NCI-H526 (cell line): Measurements from ENCODE around the gene VWF.
A peak's percentile ranks its signal among the peaks of the same experiment; 100 is the strongest.
"Not testable (repeated sequence)": the region's sequence is repeated elsewhere in the genome, so short reads cannot be mapped to it uniquely, and the experiment has no call there.

Source experiments
- DNase-seq, 2 experiments: peaks; one replicate each; lab custom pipeline; 2025; lab: John Stamatoyannopoulos, UW

The VWF gene

DNA sequence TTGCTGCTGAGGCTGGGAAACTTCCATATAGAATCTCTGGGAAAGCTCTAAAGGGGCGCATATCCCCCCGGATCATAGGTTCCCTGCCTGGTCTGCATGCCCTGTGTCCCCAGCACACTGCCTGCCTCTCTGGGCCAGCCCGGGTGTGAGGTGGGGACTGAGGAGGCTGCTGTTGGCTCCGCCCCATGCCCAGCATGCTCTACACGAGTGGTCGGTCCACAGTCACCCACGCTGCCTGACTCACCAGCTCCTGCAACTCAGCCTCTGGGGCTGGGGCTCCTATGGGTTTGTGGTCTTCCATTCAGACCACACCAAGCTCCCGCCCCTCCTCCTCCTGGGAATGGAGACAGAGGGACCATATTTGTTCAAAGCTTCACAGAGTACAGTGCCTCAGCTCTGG, 90.9 kb downstream of the VWF start:
- DNase-seq = no peak

DNA sequence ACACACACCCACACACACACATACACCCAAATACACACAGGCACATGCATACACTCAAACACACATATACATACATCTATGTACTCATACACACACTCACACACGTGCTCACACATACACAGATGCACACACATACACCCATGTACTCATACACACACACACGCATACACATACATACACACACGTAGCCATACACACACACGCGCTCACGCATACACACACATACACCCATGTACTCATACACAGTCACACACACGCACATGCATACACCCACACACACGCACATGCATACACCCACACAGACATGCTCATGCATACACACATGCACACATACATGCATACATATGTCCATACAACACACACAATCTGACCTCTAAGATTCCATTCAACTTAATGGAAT, 91.7 kb downstream of the VWF start:
- no peak for DNase-seq

DNA sequence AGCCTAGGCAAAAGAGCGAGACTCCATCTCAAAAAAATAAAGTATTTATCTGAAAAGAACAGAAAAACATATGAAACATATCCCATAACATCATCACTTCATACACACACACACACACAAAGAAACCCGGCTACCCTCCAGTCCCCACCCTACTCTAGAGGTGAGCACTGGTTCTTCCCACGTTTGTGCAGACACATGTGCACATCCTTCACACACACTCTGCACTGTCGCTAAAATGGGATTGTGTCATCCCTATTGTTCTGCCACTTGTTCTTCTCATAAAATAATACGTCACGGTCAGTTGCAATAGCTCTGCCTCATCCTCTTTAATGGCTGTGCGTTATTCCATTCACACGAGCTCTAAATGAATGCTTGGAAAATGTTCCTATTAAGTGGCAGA, 93.5 kb downstream of the VWF start:
- no peak for DNase-seq

DNA sequence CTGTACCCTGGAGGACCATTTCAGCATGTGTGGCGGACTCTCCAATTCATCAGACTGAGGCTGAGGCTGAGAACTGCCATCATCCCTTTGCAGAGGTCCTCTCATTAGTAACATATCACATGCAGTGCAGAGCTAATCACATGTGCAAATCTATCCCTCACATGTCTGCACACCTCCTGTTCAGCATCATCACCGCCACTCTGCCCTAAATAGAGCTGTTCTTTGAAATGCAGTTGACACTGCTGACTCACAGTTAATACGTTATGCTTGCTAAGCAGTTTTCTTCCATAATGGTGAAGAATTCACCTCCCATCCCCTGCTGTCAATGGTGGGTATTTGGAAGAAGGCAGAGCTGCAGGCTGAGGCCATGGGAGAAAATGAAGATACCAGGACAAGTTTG, 94.4 kb downstream of the VWF start:
- no peak for DNase-seq

DNA sequence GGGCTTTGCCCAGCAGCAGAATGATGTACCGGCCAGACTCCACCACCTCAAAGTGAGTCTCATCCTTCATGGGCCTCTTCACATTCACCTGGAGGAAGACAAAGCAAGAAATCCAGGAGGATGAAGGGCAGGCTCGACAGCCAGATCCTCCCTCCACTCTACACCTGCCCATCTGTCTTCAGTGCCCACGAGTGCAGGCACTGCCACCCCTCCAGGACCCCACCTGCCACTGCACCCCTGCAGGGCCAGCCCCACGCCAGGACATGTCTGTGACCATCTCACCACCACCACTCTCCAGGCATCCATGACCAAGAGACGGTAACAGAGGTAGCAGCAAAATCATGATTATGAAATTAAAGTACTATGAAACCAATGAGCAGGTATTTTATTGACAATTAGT, 95.1 kb downstream of the VWF start:
- no peak for DNase-seq

DNA sequence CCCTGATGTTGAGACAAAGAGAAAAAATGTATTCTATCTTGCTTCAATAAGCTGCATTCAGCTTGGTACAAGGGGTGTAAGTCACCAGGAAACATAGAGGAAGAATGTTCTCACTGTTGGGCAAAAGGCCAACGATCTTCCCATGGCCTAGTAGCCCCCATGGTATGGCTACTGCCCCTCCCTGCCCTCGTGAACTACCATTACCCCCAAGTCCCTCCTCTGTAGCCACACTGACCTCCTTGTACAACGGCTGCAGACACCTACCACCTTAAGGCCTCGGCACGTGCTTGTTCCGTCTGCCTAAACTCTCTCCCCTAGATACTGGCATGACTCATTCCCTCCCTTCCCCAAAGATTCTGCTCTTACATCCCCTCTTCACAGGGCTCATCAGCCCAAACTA, 97.5 kb downstream of the VWF start:
- DNase-seq = no peak

DNA sequence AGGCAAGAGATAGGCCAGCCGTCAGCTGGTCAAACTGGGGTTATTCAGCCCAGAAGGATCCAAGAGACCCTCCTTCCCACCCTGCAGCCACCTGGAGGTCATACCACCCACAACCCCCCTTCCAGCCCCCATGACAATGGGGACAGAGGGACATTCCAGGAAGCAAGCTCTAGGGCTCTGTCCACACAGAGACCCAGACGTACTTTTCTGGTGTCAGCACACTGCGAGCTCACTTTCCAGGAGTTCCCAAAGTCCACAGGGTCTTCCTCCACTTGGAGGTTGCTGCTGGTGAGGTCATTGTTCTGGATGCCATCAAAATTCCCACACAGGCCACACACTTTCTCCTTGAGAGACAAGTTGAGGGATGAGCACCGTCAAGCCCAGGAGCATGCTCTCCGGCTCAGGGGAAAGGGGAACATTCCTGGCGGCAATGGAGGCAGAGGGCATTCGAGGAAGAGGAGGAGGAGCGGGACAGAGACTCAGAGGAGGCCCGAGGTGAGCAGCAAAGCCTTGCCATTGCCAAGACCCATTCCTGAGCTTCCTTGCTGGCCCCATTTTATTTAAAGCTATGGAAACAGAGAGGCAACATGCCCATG, 98.7 kb downstream of the VWF start:
- DNase-seq = not testable (repeated sequence)

DNA sequence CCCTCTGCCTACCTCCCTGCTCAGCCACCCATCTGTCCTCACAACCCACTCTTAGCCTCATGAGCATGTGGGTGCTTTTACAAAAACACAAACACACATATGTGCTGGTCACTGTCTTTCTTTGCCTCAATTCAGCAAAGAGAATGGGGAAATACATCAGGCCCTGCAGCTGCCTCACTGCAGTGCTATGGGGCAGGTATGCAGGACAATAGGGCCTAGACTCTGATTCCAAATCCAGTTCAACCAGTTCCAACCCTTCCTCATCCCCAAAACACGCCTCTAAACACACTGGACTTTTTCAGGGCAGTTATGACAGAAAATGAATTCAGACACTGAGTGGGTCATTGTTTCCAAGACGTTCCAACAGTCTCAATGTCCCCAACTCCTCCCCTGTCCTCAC, 100.4 kb downstream of the VWF start:
- DNase-seq = not testable (repeated sequence)

DNA sequence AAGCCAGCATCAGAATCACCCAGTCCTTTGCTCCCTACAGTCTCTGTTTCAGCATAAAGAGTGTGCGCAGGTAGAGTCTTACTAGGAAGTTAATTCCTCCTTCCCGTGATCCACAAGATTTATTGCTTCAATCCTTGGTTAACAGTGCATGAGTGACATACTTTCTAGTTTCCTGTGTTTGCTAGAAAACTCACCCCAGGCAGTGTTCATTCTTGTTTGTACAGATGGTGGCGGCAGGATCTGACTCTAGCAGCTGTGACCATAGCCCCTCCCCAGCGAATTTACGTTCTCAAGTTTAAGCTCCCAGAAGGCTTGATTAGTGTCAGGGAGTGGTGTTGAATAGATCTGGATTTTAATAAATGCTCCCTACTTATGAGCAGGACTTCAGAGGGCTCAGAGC, 103.5 kb downstream of the VWF start:
- DNase-seq = no peak

DNA sequence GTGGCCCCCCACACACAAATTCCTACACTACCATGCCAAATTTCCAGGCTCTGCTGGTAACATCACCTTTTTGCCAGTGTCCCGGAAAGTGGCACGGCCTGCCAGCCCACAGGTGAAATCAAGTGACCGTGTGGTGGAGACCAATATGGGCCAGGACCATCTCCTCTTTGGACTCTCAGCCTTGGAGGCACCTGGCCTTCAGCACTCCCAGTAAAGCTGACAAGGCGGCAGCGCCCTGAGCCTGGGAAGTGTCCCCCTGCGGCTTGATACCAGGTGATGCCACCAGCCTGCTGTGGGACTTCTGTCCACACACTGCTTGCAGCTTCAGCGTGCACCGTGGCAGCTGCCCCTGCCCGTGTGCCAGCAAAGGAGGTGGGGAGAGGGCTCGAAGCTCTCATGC, 104.0 kb downstream of the VWF start:
- DNase-seq = not testable (repeated sequence)

DNA sequence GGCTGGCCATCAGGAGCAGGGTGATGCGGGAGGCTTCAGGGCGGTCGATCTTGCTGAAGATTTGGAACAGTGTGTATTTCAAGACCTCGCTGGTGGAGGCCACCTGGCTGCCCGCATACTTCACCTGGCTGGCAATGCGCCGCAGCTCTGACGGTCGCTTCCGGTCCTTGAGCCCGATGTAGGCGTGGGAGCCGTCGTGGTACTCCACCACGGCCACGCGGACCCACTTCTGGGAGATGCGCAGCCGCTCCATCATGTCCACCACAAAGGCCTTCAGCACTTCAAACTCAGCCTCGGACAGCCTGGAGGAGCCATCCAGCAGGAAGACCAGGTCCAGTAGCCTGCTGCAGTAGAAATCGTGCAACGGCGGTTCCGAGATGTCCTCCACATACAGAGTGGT, 105.2 kb downstream of the VWF start:
- DNase-seq = not testable (repeated sequence)

DNA sequence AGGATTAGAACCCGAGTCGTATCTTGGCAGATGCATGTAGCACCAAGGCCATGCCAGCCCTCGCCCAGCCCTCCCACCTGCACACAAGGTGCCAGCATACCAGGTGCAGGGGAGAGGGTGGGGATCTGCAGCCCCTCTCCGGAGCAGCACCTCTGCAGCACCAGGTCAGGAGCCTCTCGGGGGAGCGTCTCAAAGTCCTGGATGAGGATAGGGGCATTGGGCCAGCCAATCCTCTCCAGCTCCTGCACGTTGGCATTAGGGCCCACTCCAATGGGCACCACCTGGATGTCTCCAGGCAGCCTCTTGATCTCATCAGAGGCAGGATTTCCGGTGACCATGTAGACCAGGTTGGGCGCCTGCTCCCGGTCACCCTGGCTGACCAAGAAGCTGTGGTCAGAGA, 106.2 kb downstream of the VWF start:
- DNase-seq = no peak

DNA sequence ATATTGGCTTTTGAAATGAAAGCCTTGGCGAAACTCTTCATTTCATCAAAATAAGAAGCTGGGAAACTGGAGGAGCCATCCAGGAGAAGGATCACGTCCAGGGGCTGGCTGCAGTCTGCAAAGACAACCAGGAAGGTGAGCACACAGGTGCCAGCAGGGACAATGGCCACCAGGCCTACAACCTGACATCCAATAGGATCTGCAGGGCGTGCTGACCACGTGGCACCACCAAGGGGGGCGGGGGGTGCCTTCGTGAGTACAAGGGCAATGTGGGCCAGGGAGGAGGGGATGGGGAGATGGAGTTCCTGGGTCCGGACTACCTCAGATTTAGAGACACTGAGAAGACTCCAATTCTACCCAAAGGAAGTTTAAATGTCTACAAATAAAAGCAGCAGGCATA, 107.7 kb downstream of the VWF start:
- DNase-seq = no peak

DNA sequence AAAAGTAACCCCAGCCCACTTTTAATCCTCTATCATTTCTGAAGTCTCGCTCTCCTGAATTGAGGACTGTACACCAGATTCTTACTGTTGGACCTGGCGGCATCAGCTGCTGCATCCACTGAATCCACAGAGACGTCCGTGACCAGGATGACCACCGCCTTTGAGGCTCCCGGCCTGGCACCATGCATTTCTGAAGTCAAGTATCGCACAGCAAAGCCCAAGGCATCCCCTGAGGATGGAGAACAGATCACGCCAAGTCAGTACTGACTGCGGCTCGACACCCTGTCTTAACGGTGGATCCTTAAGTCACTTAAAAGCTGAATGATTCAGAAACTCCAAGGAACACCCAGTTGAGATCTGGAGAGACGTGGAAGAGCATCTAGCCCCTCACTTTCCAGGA, 108.5 kb downstream of the VWF start:
- not testable (repeated sequence) for DNase-seq

DNA sequence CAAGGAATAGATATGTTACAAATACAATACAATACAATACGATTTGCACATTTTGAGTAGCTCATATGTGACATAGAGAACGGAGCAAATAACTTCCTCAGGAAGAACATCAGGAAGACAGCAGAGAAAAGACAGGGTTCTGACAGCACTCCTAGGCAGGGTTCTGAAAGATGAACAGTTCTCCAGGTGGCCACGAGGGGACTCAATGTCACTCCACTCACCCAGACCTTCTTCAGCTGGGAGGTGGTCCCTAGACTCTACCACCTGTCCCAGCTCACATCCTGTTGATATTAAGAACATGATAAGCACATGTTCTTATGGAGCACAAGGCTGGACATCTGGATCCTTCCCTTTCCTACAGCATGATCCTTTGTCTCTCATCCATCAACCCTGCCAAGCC, 109.2 kb downstream of the VWF start:
- DNase-seq = not testable (repeated sequence)

DNA sequence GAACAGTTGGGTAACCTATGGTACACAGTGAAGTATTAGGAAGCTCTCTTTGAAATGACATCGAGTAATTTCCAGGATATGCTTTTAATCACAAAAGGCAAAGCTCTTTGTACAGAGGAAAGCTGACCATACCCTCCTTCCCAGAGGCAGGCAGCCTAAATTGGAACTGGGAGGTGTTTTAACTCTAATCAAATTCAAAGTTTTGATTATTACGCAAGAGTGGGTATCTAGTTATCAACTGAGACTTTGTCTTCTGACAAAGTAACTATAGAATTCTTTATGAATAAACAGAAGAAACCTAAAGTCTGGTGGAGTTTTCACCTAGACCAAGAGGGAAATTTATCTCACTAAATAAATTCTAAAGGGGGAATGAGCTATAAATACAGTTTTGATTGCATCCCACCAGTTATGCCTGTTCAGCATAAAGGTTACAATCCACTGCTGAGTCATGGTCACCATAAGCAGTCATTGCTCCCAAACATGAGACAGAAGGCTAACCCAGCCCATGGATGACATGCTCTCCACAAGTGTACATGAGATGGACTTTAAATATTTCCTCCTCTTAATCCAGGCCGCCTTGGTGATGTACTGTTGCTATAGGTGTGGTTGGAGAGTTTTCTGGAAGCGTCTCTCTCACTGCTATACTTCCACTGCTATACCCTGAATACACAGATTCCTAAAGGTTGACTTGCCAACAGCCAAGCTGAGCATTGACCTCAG, 113.7 kb downstream of the VWF start:
- not testable (repeated sequence) for DNase-seq

DNA sequence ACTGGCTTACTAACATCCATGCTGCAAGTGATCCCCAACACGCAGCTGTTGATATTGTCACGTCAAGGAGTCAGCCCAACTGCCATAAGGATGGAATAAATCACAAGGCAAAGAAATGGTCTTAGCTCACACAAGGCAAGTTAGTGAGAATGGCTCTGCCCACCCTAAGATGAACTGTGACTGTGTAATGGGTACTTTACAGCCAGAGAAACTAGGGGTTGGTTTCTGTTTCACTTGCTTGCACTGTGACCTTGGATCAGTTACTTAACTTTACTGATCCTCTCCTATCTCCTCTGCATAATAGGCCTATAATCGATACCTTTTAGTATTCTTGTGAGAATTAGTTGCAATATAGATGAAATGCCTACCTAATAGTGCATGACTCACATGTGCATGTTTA, 127.2 kb downstream of the VWF start:
- no peak for DNase-seq

DNA sequence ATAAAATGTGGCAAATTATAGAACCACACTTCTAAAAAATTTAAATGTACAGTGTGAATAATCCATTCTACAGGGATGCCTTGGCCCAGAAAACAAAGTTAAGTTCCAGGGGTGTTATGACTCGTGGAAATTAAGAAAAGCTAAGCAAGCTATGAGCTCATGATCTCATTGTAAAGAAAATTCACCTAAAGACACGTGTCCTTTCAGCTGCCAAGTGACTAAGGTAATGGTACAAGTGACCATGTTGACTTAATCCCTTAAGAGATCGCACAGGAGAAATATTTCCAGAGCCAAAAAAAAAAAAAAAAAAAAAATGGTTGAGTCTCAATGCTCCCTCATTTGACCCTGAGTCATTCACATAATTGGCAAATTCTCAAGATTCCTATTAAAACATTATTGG, 128.0 kb downstream of the VWF start:
- no peak for DNase-seq

DNA sequence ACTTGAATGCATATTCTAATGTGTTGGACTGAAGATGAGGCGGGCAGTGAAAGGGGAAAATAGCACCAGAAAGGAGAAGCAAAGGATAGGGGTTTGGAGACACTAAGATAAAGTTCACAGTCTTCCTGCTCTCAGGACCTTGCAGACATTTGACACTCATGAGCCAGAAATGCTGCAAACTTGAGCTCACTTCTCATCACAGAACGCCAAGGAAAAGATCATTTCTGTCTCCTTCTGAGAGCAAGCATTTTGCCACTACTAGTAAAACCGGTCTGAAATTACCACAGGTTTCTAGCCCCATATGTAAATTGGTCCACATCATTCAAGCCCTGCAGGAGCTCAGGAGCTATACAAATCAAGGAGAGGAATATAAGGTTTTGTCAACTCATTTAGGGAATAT, 134.8 kb downstream of the VWF start:
- DNase-seq = peak; percentile 18 to 67

DNA sequence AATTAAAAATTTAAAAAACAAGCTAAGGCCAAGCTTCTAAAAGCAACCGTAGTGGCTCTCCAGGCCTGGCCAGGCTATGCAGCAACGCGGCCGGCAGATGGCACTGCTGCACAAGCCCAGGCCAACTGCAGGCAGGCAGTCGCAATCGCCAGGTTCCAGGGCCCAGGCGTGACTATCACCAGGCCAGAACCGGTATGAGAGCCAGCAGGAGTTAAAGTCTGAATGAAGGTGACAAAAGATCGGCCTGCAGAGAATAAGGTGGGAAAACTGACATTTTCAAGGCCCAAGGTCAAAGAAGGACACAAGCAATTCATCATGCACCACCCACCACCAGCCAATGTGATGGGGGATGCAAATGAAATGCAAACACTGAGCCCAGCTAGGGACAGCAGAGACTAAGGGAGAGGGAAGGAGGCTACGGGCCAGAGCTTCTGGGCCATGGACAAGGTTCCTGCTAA, 135.8 kb downstream of the VWF start:
- DNase-seq = peak; percentile 85 to 94

DNA sequence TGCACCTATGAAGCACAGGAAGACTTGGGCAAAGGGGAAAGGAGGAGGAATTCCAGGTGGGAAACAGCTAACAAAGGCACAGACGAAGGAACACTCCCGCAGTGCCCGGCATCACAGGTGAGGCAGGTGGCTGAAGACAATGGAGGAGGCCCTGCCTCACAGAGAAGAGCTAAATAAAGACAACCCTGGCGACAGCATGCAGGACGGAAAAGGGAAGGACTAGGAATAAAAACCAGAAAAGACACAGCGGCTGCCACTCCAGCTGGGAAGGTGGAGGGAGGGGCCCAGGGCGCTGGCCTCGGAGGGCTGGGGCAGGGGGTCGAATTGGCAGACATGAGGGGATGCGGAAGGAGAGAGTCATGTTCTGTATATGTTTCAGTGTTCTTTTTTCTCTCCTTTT, 136.4 kb downstream of the VWF start:
- peak in 1 of 2 experiments; percentile 5 for DNase-seq

DNA sequence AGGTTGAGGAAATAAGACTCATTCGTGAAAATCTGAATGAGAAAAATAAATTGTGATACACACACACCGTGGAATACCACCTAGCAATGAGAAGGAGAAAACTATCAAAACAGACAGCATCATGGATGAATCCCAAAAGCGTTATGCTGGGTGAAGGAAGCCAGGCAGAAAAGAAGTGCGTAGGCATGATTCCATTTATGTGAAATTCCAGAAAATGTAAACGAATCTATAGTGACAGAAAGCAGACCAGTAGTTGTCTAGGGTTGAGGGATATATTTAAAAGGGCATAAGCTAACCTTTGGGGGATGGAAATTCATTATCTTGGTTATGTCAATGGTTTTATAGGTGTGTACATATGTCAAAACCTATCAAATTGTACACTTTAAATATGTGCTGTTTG, 136.9 kb downstream of the VWF start:
- no peak for DNase-seq

DNA sequence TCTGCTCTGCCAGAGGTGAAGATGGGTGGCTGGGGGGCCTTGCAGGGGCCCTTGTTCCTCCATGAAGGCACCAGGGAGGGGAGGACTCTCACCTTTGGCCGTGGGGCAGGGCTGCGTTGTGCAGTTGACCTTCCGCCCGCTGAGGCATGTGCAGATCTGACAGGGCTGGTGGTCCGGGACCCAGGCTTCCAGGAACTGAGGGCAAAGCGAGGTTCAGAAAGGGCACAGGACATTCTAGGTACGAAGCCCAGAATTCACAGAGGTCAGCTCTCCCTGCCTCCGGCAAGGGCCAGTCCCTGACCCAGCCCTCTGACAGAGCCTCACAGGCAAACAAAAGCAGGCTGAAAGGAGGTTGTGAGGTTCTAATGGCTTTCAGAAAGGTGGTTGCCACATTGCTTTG, 139.0 kb downstream of the VWF start:
- no peak for DNase-seq

DNA sequence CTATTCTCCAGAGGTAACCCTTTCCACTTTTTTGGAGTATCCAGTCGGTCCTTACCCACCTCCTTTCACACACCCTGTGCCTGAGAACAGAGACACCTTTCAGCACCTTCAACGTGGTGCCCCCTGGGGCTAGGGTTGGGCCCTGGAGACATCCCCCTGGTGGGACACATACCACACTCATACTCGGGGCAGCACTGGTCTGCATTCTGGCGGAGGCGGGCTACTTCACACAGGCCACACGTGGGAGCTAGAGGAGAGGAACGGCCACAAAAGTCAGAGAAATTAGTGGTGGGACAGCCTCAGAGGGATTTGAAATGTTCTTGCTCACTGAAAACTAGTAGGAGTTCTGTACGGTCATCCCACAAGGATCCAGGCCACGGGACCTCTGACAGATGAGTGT, 139.6 kb downstream of the VWF start:
- no peak for DNase-seq
